ENCODE results near the gene MFN2. TPM values are rescaled to one million over a fixed set of nuclear protein-coding genes. Genes with fewer than 3 reads are reported as not detected.

Gene MFN2
- total RNA-seq, 2 donors from 2014 or later, result 442 to 451 TPM

- DNase-seq (no peak), ATAC-seq (no peak)
- intact Hi-C loops (cut with DNase I), result no loop called here
Observed at GRCh38 chr1:11955221-11955620, 25.0 kb upstream of the MFN2 start.

DNA sequence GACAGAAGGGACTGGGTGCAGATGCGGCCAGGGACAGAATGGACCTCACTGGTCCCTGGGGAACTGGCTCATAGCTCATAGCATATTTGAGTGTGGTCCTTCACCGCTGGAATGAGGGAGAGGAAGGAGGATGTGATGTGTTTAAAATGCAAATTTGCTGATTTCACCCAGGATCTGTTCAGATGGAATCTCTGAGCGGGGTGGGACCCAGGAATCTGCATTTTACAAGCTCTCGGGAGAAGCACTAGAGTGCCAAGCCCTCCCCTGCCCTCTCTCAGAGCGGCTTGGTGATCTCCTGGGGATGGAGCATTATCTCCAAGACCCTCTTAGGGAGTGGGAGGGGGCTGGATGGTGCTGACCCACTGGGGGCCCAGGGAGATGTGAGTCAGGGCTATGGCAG is 22.8 kb upstream of the MFN2 start:
- intact Hi-C loops (cut with DNase I), result no loop called here
- no peak for ATAC-seq

DNA sequence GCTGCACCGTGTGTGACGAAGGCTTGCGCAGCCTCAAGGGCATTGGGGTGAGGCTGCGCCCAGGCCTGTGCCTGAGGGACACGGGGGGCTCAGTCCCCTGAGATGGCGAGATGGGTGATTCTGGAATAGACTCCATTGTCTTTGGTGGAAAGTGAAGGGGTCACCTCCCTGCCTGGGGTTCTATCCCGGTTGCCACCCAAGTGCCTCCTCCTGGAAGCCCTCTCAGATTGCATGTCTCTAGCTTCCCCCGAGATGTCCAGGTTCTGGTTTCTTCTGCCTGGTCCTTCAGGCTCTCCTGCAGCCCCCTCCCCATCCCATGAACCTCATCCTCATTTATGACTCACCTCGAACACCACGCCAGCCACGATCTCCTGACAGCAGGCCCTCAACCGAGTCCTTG is 22.3 kb upstream of the MFN2 start:
- ATAC-seq (no peak), DNase-seq (no peak)
- intact Hi-C loops (cut with DNase I), result no loop called here

More for the DNA sequence above, 22.8 kb upstream of the MFN2 start:
- DNase-seq, result no peak

- DNase-seq, result no peak
- ATAC-seq, result no peak
- intact Hi-C loops (cut with DNase I), result no loop called here
Observed at GRCh38 chr1:11960276-11960675, 20.0 kb upstream of the MFN2 start.

DNA sequence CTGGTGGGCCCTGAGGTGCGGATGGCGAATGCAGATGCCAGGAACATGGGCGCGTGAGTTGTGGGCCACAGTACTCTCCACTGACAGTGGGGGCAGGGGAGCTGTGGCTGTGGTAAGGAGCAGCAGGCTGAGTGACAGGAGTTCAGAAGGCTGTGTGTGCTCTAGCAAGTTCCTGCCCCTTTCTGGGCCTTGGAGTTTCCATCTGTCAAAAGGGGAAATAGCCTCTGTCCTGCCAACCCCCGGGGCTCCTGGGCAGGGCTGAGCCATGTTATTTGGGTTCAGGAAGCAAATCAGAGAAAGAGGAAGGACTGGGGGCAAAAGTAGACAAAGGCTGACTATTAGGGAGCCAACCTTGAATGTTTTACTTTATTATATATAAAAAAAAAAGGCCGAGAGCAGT is 19.5 kb upstream of the MFN2 start:
- intact Hi-C loops (cut with DNase I), result no loop called here
- ATAC-seq (peak; percentile 8 to 56), DNase-seq (no peak)

DNA sequence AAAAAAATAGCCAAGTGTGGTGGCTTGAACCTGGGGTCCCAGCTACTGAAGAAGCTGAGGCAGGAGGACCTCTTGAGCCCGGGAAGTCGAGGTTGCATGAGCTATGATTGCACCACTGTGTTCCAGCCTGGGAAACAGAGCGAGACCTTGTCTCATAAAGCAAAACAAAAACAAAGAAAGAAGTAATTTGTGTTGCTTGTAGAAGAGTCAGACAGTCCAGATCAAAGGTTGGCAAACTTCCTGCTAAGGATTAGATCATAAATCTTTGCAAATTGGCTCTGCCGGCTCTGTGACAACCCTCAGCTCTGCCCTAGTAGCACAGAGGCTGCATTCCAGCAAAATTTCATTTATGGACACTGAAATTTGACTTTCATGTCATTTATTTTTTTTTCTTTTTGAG is 19.0 kb upstream of the MFN2 start:
- ATAC-seq (peak in 1 of 2 donors; percentile 31), DNase-seq (no peak)
- intact Hi-C loops (cut with DNase I), result no loop called here

- intact Hi-C loops (cut with DNase I), result no loop called here
- DNase-seq (no peak), ATAC-seq (no peak)
Observed at GRCh38 chr1:11963622-11964021, 16.6 kb upstream of the MFN2 start.

GRCh38 chr1:11964656-11965055 is 15.6 kb upstream of the MFN2 start:
- ATAC-seq (no peak), DNase-seq (no peak)
- intact Hi-C loops (cut with DNase I), result loop anchor here in 1 of 2 donors (5.0 kb wide), 2 partner anchors 42 to 127 kb away; no protein-coding TSS in a partner anchor

GRCh38 chr1:11967028-11967547 is 13.2 kb upstream of the MFN2 start:
- DNase-seq (no peak), ATAC-seq (peak; percentile 18 to 72)
- intact Hi-C loops (cut with DNase I), result loop anchor here in 1 of 2 donors (5.0 kb wide), 2 partner anchors 45 to 130 kb away; no protein-coding TSS in a partner anchor

DNA sequence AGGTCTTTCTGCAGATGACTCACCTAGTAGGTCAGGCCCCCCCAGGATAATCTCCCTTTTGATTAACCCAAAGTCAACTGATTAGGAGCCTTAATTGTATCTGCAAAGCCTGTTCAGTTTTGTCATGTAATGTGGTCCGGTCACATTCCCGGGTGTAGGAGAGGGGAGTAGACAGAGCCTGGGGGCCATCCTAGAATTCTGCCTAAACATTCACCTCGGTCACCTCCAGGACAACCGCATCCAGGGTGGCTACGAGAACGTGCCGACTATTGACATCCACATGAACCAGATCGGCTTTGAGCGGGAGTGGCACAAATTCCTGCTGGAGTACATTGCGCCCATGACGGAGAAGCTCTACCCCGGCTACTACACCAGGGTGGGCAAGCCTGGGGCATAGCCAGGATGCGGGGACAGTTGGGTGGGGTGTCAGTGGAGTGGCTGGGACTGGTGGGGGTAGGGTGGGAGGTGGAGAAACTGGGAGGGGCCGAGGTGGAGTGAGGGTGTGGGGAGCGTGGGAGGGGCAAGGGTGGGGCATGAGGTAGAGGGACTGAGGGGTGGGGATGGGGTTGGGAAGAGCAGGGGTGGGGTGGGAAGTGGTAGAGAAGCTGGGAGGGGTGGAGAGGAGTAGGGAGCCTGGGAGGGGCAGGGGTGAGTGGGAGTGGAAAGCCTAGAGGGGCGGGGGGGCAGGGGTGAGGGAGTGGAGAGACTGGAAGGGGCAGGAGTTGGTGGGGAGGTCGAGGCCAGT is 9.6 kb upstream of the MFN2 start:
- DNase-seq (no peak), ATAC-seq (no peak)
- intact Hi-C loops (cut with DNase I), result no loop called here

DNA sequence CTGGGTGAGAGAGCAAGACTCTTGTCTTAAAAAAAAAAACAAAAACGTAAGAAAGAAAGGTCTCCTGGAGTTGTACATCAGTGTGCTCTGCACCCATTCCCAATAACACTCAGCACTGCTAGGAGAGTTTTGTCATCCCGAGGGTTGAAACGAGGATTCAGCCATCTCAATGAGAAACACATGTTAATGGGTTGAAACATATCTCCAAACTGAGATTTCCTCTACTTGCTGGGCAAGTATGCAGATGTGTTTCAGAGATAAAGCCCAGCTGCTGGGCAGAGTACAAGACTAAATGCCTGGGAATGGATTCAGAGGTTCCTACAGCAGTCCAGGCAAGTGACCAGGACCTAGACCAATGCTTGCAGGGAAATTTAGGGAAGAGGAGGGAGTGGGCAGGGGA is 2.6 kb upstream of the MFN2 start:
- ATAC-seq (no peak), DNase-seq (no peak)
- intact Hi-C loops (cut with DNase I), result no loop called here

DNA sequence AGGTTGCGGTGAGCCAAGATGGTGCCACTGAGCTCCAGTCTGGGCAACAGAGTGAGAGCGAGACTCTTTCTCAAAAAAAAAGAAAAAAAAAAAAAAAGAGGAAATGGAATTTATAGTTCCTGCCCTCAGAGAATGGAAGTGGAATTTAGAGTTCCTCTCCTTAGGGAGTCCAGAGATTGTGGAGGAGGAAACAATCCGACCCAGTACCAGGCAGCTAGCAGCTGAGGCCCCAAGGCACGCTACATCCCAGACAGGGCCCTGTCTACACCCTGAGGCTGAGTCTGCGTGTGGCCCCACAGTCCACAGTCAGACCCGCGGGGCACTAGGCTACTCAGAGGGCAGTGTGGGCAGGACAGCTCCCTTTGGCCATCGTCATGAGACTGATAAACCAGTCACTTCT is 1.9 kb upstream of the MFN2 start:
- no peak for ATAC-seq
- intact Hi-C loops (cut with DNase I), result no loop called here
- no peak for DNase-seq

DNA sequence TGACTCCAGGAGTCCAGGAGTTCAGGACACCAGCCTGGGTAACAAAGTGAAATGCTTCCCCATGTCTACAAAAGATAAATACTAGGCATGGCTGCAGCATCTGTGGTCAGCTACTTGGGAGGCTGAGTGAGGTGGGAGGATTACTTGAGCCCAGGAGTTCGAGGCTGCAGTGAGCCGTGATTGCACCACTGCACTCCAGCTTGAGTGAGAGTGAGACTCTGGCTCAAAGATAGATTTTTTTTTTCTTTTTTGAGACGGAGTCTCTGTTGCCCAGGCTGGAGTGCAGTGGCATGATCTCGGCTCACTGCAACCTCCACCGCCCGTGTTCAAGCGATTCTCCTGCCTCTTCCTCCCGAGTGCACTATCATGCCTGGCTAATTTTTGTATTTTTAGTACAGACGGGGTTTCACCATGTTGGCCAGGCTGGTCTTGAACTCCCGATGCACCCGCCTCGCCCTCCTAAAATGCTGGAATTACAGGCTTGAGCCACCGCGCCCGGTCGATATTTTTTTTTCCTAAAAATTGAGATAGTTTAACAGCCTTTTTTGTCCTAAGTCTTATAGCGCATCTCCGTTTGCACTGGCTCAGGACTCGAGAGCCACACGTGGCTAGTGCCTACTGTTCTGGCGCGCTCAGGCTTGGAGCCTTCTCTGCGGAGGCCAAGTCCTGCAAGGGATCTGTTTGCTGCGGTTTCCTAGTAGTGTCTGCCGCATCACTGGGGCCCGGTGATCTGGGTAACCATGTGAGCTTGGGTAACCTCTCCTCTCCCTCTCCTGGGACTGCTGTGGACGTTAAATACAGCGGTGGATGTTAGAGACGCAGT is 1.0 kb upstream of the MFN2 start:
- intact Hi-C loops (cut with DNase I), result no loop called here
- ATAC-seq (peak; percentile 26 to 32), DNase-seq (no peak)

GRCh38 chr1:11980676-11980972 is 380 bp downstream of the MFN2 start:
- DNase-seq (no peak), ATAC-seq (no peak)
- intact Hi-C loops (cut with DNase I), result loop anchor here in 1 of 2 donors (1.0 kb wide), 1 partner anchor 72 kb away; no protein-coding TSS in a partner anchor

- intact Hi-C loops (cut with DNase I), result no loop called here
- ATAC-seq (no peak), DNase-seq (no peak)
Observed at GRCh38 chr1:11981378-11982009, 1.2 kb downstream of the MFN2 start.

- ATAC-seq (no peak), DNase-seq (no peak)
- intact Hi-C loops (cut with DNase I), result no loop called here
Observed at GRCh38 chr1:11982010-11982392, 1.8 kb downstream of the MFN2 start.

DNA sequence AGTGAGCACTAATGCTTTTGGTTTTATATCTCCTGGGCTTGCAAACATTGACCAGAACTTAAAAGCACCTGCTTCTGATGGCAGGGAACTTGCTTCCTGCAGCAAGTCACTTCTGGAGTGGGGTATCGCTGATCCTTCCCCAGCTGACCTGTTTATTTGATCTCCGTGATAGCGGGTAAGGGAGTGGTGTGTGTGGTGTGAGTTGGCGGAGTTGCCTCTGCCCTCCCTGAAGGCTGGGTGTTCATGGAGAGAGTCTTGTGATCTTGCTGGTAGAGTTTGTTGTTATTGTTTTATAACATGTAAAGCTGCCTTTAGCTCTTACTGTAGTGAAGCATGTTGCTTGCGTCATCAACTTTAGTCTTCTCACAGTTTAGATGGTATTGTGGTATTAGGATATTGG is 3.9 kb downstream of the MFN2 start:
- ATAC-seq, result no peak
- no peak for DNase-seq
- intact Hi-C loops (cut with DNase I), result no loop called here

DNA sequence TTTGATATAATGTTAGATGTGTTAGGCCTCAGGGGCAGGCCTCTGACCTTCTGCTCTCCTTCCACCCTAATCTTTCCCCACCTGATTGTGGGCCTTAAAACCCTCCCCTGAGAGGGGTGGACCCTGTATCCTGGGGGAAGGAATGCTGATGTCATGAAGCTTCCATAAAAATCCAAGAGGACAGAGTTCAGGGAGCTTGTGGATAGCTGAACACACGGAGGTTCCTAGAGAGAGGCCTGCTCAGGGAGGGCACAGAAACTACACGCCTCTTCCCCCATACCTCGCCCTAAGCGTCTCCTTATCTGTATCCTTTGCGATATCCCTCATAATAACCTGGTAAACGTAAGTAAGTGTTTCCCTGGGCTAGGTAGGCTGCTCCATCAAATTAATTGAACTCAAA is 4.3 kb downstream of the MFN2 start:
- intact Hi-C loops (cut with DNase I), result no loop called here
- DNase-seq, result no peak
- no peak for ATAC-seq

- DNase-seq, result no peak
- intact Hi-C loops (cut with DNase I), result no loop called here
- ATAC-seq, result no peak
Observed at GRCh38 chr1:11985171-11985570, 4.9 kb downstream of the MFN2 start.

GRCh38 chr1:11985851-11986250 is 5.6 kb downstream of the MFN2 start:
- ATAC-seq, result no peak
- no peak for DNase-seq
- intact Hi-C loops (cut with DNase I), result no loop called here

All from left cardiac atrium (tissue), 4 donors.